GM23248 (cell line): ENCODE data around the gene AFTPH.

Experiments used
- EZH2 ChIP-seq: fragments of 200-600 bp; sonication (generic); IDR thresholded peaks from 2 replicates; pipeline ENCODE4 v1.6.1; 2018; ENCODE audit warnings: antibody characterized with exemption, mild to moderate bottlenecking; ENCODE audit not compliant: insufficient read depth, poor library complexity, severe bottlenecking
- EZH2phosphoT487 ChIP-seq: fragments of 200-600 bp; sonication (generic); IDR thresholded peaks from 2 replicates; pipeline ENCODE4 v1.6.1; 2018; ENCODE audit warnings: antibody characterized with exemption, moderate library complexity, mild to moderate bottlenecking, low read depth; ENCODE audit not compliant: insufficient read depth

DNA sequence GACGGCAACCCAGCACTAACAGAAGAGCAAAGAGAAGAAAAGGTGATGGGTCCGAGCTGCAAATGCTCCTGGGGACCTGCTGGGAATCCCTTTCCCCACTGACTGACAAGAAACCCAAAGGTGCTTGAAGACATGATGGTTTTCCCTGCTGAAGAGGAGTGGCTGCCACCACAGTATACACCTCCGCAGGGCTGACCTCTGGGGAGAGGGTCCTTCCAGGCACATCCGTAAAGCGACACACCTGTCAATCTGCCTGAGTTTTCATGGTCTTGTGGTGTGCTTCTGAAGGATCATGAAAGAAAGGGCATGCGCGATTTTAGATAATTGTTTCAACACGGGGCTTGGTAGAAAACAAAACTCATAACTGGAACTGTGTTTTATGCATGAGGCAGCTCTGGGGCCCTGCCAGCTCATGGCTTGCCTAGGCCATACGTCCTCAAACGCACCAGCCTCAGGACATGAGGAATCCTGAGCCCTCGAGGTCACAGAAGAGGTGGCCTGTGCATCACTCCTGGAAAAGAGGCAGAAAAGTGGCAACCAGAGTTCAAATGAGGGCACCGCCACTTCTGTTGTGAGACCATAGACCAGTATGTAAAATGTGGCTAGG is 77.8 kb downstream of the AFTPH start:
- TF ChIP-seq EZH2, result no peak
- TF ChIP-seq EZH2phosphoT487, result no peak
